Activated effector memory CD4-positive, alpha-beta T cell treated with anti-CD3 and anti-CD28 coated beads, Interleukin-2, amount 50 U/mL, for 16 hours (primary cell): ENCODE data around the gene IL21R.
"Not testable (repeated sequence)": the region's sequence is repeated elsewhere in the genome, so short reads cannot be mapped to it uniquely, and the experiment has no call there.

Source experiments
- DNase-seq: peaks from one replicate; pipeline ENCODE4 v3.0.0-alpha.2; 2020

The IL21R gene

GRCh38 chr16:27377666-27378485 lies 24.1 kb upstream of the IL21R start:
- DNase-seq: peak; percentile 61

- DNase-seq: peak; percentile 54
Observed at GRCh38 chr16:27378871-27379481, 23.0 kb upstream of the IL21R start.

- DNase-seq: peak; percentile 21
Observed at GRCh38 chr16:27379919-27380318, 22.1 kb upstream of the IL21R start.

GRCh38 chr16:27381236-27381635 lies 20.7 kb upstream of the IL21R start:
- DNase-seq: peak; percentile 9

- no peak for DNase-seq
Observed at GRCh38 chr16:27381974-27382855, 19.8 kb upstream of the IL21R start.

GRCh38 chr16:27383556-27384243 lies 18.3 kb upstream of the IL21R start:
- no peak for DNase-seq

GRCh38 chr16:27384425-27384824 lies 17.5 kb upstream of the IL21R start:
- DNase-seq: no peak

GRCh38 chr16:27385398-27385797 lies 16.6 kb upstream of the IL21R start:
- no peak for DNase-seq

- DNase-seq: no peak
Observed at GRCh38 chr16:27386674-27387073, 15.3 kb upstream of the IL21R start.

- no peak for DNase-seq
Observed at GRCh38 chr16:27387724-27388123, 14.2 kb upstream of the IL21R start.

- no peak for DNase-seq
Observed at GRCh38 chr16:27389272-27389961, 12.6 kb upstream of the IL21R start.

GRCh38 chr16:27390151-27390550 lies 11.8 kb upstream of the IL21R start:
- DNase-seq: no peak

GRCh38 chr16:27392671-27393070 lies 9.3 kb upstream of the IL21R start:
- no peak for DNase-seq

GRCh38 chr16:27394516-27394915 lies 7.5 kb upstream of the IL21R start:
- no peak for DNase-seq

GRCh38 chr16:27398341-27398893 lies 3.6 kb upstream of the IL21R start:
- DNase-seq: not testable (repeated sequence)

- DNase-seq: no peak
Observed at GRCh38 chr16:27398894-27399853, 2.8 kb upstream of the IL21R start.

- no peak for DNase-seq
Observed at GRCh38 chr16:27399969-27400368, 2.0 kb upstream of the IL21R start.

GRCh38 chr16:27400751-27401620 lies 988 bp upstream of the IL21R start:
- DNase-seq: no peak

GRCh38 chr16:27402569-27402963 lies 592 bp downstream of the IL21R start:
- no peak for DNase-seq
